ENCODE measurements around the gene CENPQ. TPM values are rescaled to one million over a fixed set of nuclear protein-coding genes. Genes with fewer than 3 reads are reported as not detected.

CENPQ gene
- total and polyA plus RNA-seq, 5 donors from 2014 or later: 1.3 to 7.5 (median 4.8) TPM

GRCh38 chr6:49517919-49518318 is 54.7 kb downstream of the CENPQ start:
- no peaks in the 10 kb centered on the region for H3K4me1 Mint-ChIP-seq
- ATAC-seq (ENCODE audit: low read depth in 2 of 2): no peak

GRCh38 chr6:49519660-49520059 is 56.5 kb downstream of the CENPQ start:
- Histone ChIP-seq H3K4me3 (ENCODE audit: low read depth, low read length) (no peak overlapping the region), H3K4me1 (ENCODE audit: control insufficient read depth, insufficient read depth, low read length, poor library complexity, severe bottlenecking) (no peaks in the 10 kb centered on the region), H3K9me3 (ENCODE audit: control insufficient read depth in 2 of 2, low read length in 2 of 2) (no peaks in the 10 kb centered on the region), H3K36me3 (ENCODE audit: control insufficient read depth, insufficient read depth, low read length) (no peaks in the 10 kb centered on the region), H3K27me3 (ENCODE audit: control insufficient read depth, insufficient read depth, low read length) (no peaks in the 10 kb centered on the region), H3K27ac (ENCODE audit: insufficient read depth, low read length, poor library complexity, severe bottlenecking) (no peak overlapping the region)
- H3K27me3 Mint-ChIP-seq: peaks cover 9% of the 10 kb centered on the region
- peaks cover 0 to 3% (median 0%) of the 10 kb centered on the region in 7 donors for H3K9me3 Mint-ChIP-seq
- ATAC-seq (ENCODE audit: low read depth in 2 of 2) (no peak), DNase-seq (no peak)
- H3K36me3 Mint-ChIP-seq: no peaks in the 10 kb centered on the region
- no peak overlapping the region for H3K27ac Mint-ChIP-seq
- no peaks in the 10 kb centered on the region for H3K4me1 Mint-ChIP-seq
- H3K4me3 Mint-ChIP-seq: no peak overlapping the region

More at GRCh38 chr6:49517919-49518318, 54.7 kb downstream of the CENPQ start:
- Histone ChIP-seq H3K4me1 (ENCODE audit: control insufficient read depth, insufficient read depth, low read length, poor library complexity, severe bottlenecking) (no peaks in the 10 kb centered on the region), H3K27ac (ENCODE audit: insufficient read depth, low read length, poor library complexity, severe bottlenecking) (no peak overlapping the region), H3K36me3 (ENCODE audit: control insufficient read depth, insufficient read depth, low read length) (no peaks in the 10 kb centered on the region), H3K27me3 (ENCODE audit: control insufficient read depth, insufficient read depth, low read length) (no peaks in the 10 kb centered on the region), H3K9me3 (ENCODE audit: control insufficient read depth in 2 of 2, low read length in 2 of 2) (no peaks in the 10 kb centered on the region), H3K4me3 (ENCODE audit: low read depth, low read length) (no peak overlapping the region)
- Mint-ChIP-seq H3K4me3 (no peak overlapping the region), H3K27ac (no peak overlapping the region), H3K36me3 (no peaks in the 10 kb centered on the region), H3K27me3 (peaks cover 23% of the 10 kb centered on the region), H3K9me3 (peaks cover 0 to 3% (median 0%) of the 10 kb centered on the region in 7 donors)
- no peak for DNase-seq

- Mint-ChIP-seq H3K27ac (no peak overlapping the region), H3K9me3 (no peaks in the 10 kb centered on the region), H3K4me3 (no peak overlapping the region), H3K4me1 (no peaks in the 10 kb centered on the region), H3K36me3 (no peaks in the 10 kb centered on the region), H3K27me3 (peaks cover 10% of the 10 kb centered on the region)
- no peaks in the 10 kb centered on the region for H3K27me3 ChIP-seq (ENCODE audit: control insufficient read depth, insufficient read depth, low read length)
- H3K27ac ChIP-seq (ENCODE audit: insufficient read depth, low read length, poor library complexity, severe bottlenecking): no peak overlapping the region
- DNase-seq: no peak
- no peak overlapping the region for H3K4me3 ChIP-seq (ENCODE audit: low read depth, low read length)
- H3K4me1 ChIP-seq (ENCODE audit: control insufficient read depth, insufficient read depth, low read length, poor library complexity, severe bottlenecking): no peaks in the 10 kb centered on the region
- H3K9me3 ChIP-seq (ENCODE audit: control insufficient read depth in 2 of 2, low read length in 2 of 2): no peaks in the 10 kb centered on the region
- H3K36me3 ChIP-seq (ENCODE audit: control insufficient read depth, insufficient read depth, low read length): no peaks in the 10 kb centered on the region
- no peak for ATAC-seq (ENCODE audit: low read depth in 2 of 2)
Observed at GRCh38 chr6:49522710-49523593, 59.8 kb downstream of the CENPQ start.

GRCh38 chr6:49523901-49524300 is 60.7 kb downstream of the CENPQ start:
- no peaks in the 10 kb centered on the region for H3K36me3 ChIP-seq (ENCODE audit: control insufficient read depth, insufficient read depth, low read length)
- Mint-ChIP-seq H3K27me3 (peaks cover 10% of the 10 kb centered on the region), H3K4me3 (no peak overlapping the region), H3K4me1 (no peaks in the 10 kb centered on the region), H3K9me3 (no peaks in the 10 kb centered on the region), H3K36me3 (no peaks in the 10 kb centered on the region), H3K27ac (no peak overlapping the region)
- no peaks in the 10 kb centered on the region for H3K9me3 ChIP-seq (ENCODE audit: control insufficient read depth in 2 of 2, low read length in 2 of 2)
- no peak overlapping the region for H3K27ac ChIP-seq (ENCODE audit: insufficient read depth, low read length, poor library complexity, severe bottlenecking)
- H3K4me3 ChIP-seq (ENCODE audit: low read depth, low read length): no peak overlapping the region
- H3K27me3 ChIP-seq (ENCODE audit: control insufficient read depth, insufficient read depth, low read length): no peaks in the 10 kb centered on the region
- H3K4me1 ChIP-seq (ENCODE audit: control insufficient read depth, insufficient read depth, low read length, poor library complexity, severe bottlenecking): no peaks in the 10 kb centered on the region
- DNase-seq: no peak
- ATAC-seq (ENCODE audit: low read depth in 2 of 2): no peak

GRCh38 chr6:49524541-49524940 is 61.4 kb downstream of the CENPQ start:
- Histone ChIP-seq H3K36me3 (ENCODE audit: control insufficient read depth, insufficient read depth, low read length) (no peaks in the 10 kb centered on the region), H3K9me3 (ENCODE audit: control insufficient read depth in 2 of 2, low read length in 2 of 2) (no peaks in the 10 kb centered on the region), H3K4me3 (ENCODE audit: low read depth, low read length) (no peak overlapping the region), H3K4me1 (ENCODE audit: control insufficient read depth, insufficient read depth, low read length, poor library complexity, severe bottlenecking) (no peaks in the 10 kb centered on the region), H3K27ac (ENCODE audit: insufficient read depth, low read length, poor library complexity, severe bottlenecking) (no peak overlapping the region), H3K27me3 (ENCODE audit: control insufficient read depth, insufficient read depth, low read length) (no peaks in the 10 kb centered on the region)
- H3K27me3 Mint-ChIP-seq: peaks cover 10% of the 10 kb centered on the region
- H3K9me3 Mint-ChIP-seq: no peaks in the 10 kb centered on the region
- no peak overlapping the region for H3K4me3 Mint-ChIP-seq
- DNase-seq (no peak), ATAC-seq (ENCODE audit: low read depth in 2 of 2) (no peak)
- H3K4me1 Mint-ChIP-seq: no peaks in the 10 kb centered on the region
- H3K36me3 Mint-ChIP-seq: no peaks in the 10 kb centered on the region
- H3K27ac Mint-ChIP-seq: no peak overlapping the region

GRCh38 chr6:49526598-49526997 is 63.4 kb downstream of the CENPQ start:
- Mint-ChIP-seq H3K9me3 (no peaks in the 10 kb centered on the region), H3K4me1 (no peaks in the 10 kb centered on the region), H3K27ac (no peak overlapping the region), H3K27me3 (peaks cover 10% of the 10 kb centered on the region), H3K36me3 (no peaks in the 10 kb centered on the region), H3K4me3 (no peak overlapping the region)
- Histone ChIP-seq H3K4me3 (ENCODE audit: low read depth, low read length) (no peak overlapping the region), H3K27ac (ENCODE audit: insufficient read depth, low read length, poor library complexity, severe bottlenecking) (no peak overlapping the region), H3K27me3 (ENCODE audit: control insufficient read depth, insufficient read depth, low read length) (peaks cover 1% of the 10 kb centered on the region), H3K36me3 (ENCODE audit: control insufficient read depth, insufficient read depth, low read length) (no peaks in the 10 kb centered on the region), H3K9me3 (ENCODE audit: control insufficient read depth in 2 of 2, low read length in 2 of 2) (no peaks in the 10 kb centered on the region), H3K4me1 (ENCODE audit: control insufficient read depth, insufficient read depth, low read length, poor library complexity, severe bottlenecking) (no peaks in the 10 kb centered on the region)
- ATAC-seq (ENCODE audit: low read depth in 2 of 2): no peak
- no peak for DNase-seq

GRCh38 chr6:49527320-49527719 is 64.2 kb downstream of the CENPQ start:
- no peaks in the 10 kb centered on the region for H3K9me3 Mint-ChIP-seq
- Histone ChIP-seq H3K4me3 (ENCODE audit: low read depth, low read length) (no peak overlapping the region), H3K36me3 (ENCODE audit: control insufficient read depth, insufficient read depth, low read length) (no peaks in the 10 kb centered on the region), H3K4me1 (ENCODE audit: control insufficient read depth, insufficient read depth, low read length, poor library complexity, severe bottlenecking) (no peaks in the 10 kb centered on the region), H3K9me3 (ENCODE audit: control insufficient read depth in 2 of 2, low read length in 2 of 2) (no peaks in the 10 kb centered on the region), H3K27ac (ENCODE audit: insufficient read depth, low read length, poor library complexity, severe bottlenecking) (no peak overlapping the region), H3K27me3 (ENCODE audit: control insufficient read depth, insufficient read depth, low read length) (peaks cover 1% of the 10 kb centered on the region)
- no peak overlapping the region for H3K4me3 Mint-ChIP-seq
- no peak for DNase-seq
- no peak overlapping the region for H3K27ac Mint-ChIP-seq
- H3K36me3 Mint-ChIP-seq: no peaks in the 10 kb centered on the region
- H3K27me3 Mint-ChIP-seq: peaks cover 16% of the 10 kb centered on the region
- no peak for ATAC-seq (ENCODE audit: low read depth in 2 of 2)
- peaks cover 0 to 6% (median 1%) of the 10 kb centered on the region in 4 donors for H3K4me1 Mint-ChIP-seq

- no peak overlapping the region for H3K27ac Mint-ChIP-seq
- no peak overlapping the region for H3K4me3 Mint-ChIP-seq
Observed at GRCh38 chr6:49528571-49528970, 65.4 kb downstream of the CENPQ start.

More at GRCh38 chr6:49528571-49528970, 65.4 kb downstream of the CENPQ start:
- Mint-ChIP-seq H3K4me1 (peaks cover 0 to 7% (median 1%) of the 10 kb centered on the region in 4 donors), H3K27me3 (peaks cover 22% of the 10 kb centered on the region), H3K36me3 (no peaks in the 10 kb centered on the region), H3K9me3 (no peaks in the 10 kb centered on the region)
- ATAC-seq (ENCODE audit: low read depth in 2 of 2) (no peak), DNase-seq (no peak)
- Histone ChIP-seq H3K4me1 (ENCODE audit: control insufficient read depth, insufficient read depth, low read length, poor library complexity, severe bottlenecking) (no peaks in the 10 kb centered on the region), H3K36me3 (ENCODE audit: control insufficient read depth, insufficient read depth, low read length) (no peaks in the 10 kb centered on the region), H3K4me3 (ENCODE audit: low read depth, low read length) (no peak overlapping the region), H3K9me3 (ENCODE audit: control insufficient read depth in 2 of 2, low read length in 2 of 2) (no peaks in the 10 kb centered on the region), H3K27me3 (ENCODE audit: control insufficient read depth, insufficient read depth, low read length) (peaks cover 1% of the 10 kb centered on the region), H3K27ac (ENCODE audit: insufficient read depth, low read length, poor library complexity, severe bottlenecking) (no peak overlapping the region)
